Fibroblast of lung (primary cell): ENCODE measurements around the gene WWOX. TPM values are rescaled to one million over a fixed set of nuclear protein-coding genes. Genes with fewer than 3 reads are reported as not detected.

Experiments used
- DNase-seq, 2 donors: peaks; one replicate each; pipeline versions ENCODE4 v3.0.0 to v3.0.0-alpha.2; 2010; ENCODE audit warnings: low read depth in 2 of 2
- H2AFZ ChIP-seq: 2 replicates; pipeline ENCODE4 v1.5.1; 2012; ENCODE audit warnings: low read length, control low read depth, inconsistent platforms
- H3K27ac ChIP-seq: 2 replicates; pipeline ENCODE4 v1.5.1; 2011; ENCODE audit warnings: low read length, control low read depth; ENCODE audit not compliant: insufficient read depth
- H3K27me3 ChIP-seq: 2 replicates; pipeline ENCODE4 v1.5.1; 2011; ENCODE audit warnings: mild to moderate bottlenecking, low read length; ENCODE audit not compliant: control insufficient read depth, insufficient read depth
- H3K36me3 ChIP-seq: 2 replicates; pipeline ENCODE4 v1.5.1; 2011; ENCODE audit warnings: low read length; ENCODE audit not compliant: control insufficient read depth, insufficient read depth
- H3K4me1 ChIP-seq: 2 replicates; pipeline ENCODE4 v1.5.1; 2011; ENCODE audit warnings: low read length; ENCODE audit not compliant: control insufficient read depth, insufficient read depth; ENCODE audit errors: extremely low read depth
- H3K4me2 ChIP-seq: 2 replicates; pipeline ENCODE4 v1.5.1; 2011; ENCODE audit warnings: low read length, control low read depth; ENCODE audit not compliant: insufficient read depth; ENCODE audit errors: extremely low read depth
- H3K4me3 ChIP-seq, 4 experiments: fragments of 200-600 bp in 1 of 4; sonication (generic) in 1 of 4; replicated peaks in 1 of 4; 2 replicates each; pipeline ENCODE4 v1.5.1; 2011 to 2016; ENCODE audit warnings: low read length in 4 of 4, low read depth in 3 of 4, mild to moderate bottlenecking in 3 of 4, control low read depth in 2 of 4, inconsistent platforms in 1 of 4, mixed read lengths in 1 of 4; ENCODE audit not compliant: insufficient read depth in 1 of 4; ENCODE audit errors: control extremely low read depth in 1 of 4
- H3K79me2 ChIP-seq: 2 replicates; pipeline ENCODE4 v1.5.1; 2012; ENCODE audit warnings: mild to moderate bottlenecking, low read length, inconsistent platforms; ENCODE audit not compliant: control insufficient read depth, insufficient read depth
- H3K9ac ChIP-seq: 2 replicates; pipeline ENCODE4 v1.5.1; 2011; ENCODE audit warnings: mild to moderate bottlenecking, low read length, control low read depth; ENCODE audit not compliant: insufficient read depth
- H3K9me3 ChIP-seq: 2 replicates; pipeline ENCODE4 v1.5.1; 2012; ENCODE audit warnings: low read depth, low read length; ENCODE audit not compliant: control insufficient read depth, insufficient read depth
- H4K20me1 ChIP-seq: 2 replicates; pipeline ENCODE4 v1.5.1; 2011; ENCODE audit warnings: low read length; ENCODE audit not compliant: control insufficient read depth, insufficient read depth; ENCODE audit errors: extremely low read depth
- EZH2 ChIP-seq: IDR thresholded peaks from 2 replicates; pipeline ENCODE4 v1.5.1; 2012; ENCODE audit warnings: low read length, control low read depth, mild to moderate bottlenecking; ENCODE audit errors: missing control alignments
- polyA plus RNA-seq, 2 donors: library from polyadenylated mRNA; depleted of rRNA in 1 of 2; stranded (reverse) in 1 of 2; unstranded in 1 of 2; fragments of >200 nt; gene quantifications; 2 replicates each; pipeline ENCODE4 v1.2.1, GENCODE V29; 2011 to 2012; ENCODE audit warnings: missing spikeins in 1 of 2
- total RNA-seq: library from RNA; depleted of rRNA; stranded (reverse); fragments of >200 nt; gene quantifications from 2 replicates; pipeline ENCODE4 v1.2.1, GENCODE V29; 2014
- TF ChIP-seq, protein P1 (sequence below), 2 donors: IDR thresholded peaks in 1 of 2; conservative IDR thresholded peaks in 1 of 2; 1 replicate in 1 of 2; 2 replicates in 1 of 2; pipeline ENCODE4 v1.5.1; 2011 to 2012; ENCODE audit warnings: low read length in 2 of 2, control low read depth in 1 of 2, inconsistent platforms in 1 of 2, low read depth in 1 of 2, mild to moderate bottlenecking in 1 of 2

Gene WWOX
- total and polyA plus RNA-seq, 2 donors (not counting 1 experiment from before 2014, with no cell fraction given): 5.6 to 16.3 TPM

DNA sequence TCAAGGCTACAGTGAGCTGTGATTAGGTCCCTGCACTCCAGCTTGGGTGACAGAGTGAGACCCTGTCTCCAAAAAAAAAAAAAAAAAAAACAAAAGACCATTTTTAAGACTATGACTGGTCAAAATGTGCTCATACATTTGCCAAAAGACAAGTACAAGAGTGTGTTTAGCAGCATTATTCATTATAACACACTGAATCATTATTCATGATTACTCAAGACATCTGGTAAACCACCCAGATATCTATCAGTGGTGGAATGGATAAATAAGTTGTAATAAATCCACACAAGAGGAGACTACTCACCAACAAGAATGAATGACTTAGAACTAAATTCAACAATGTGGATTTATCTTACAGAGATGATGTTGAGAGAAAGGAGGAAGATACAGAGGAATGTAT, 784.8 kb downstream of the WWOX start:
- no peaks in the 10 kb centered on the region for H3K4me1 ChIP-seq
- DNase-seq: no peak
- TF ChIP-seq, protein P1, sequence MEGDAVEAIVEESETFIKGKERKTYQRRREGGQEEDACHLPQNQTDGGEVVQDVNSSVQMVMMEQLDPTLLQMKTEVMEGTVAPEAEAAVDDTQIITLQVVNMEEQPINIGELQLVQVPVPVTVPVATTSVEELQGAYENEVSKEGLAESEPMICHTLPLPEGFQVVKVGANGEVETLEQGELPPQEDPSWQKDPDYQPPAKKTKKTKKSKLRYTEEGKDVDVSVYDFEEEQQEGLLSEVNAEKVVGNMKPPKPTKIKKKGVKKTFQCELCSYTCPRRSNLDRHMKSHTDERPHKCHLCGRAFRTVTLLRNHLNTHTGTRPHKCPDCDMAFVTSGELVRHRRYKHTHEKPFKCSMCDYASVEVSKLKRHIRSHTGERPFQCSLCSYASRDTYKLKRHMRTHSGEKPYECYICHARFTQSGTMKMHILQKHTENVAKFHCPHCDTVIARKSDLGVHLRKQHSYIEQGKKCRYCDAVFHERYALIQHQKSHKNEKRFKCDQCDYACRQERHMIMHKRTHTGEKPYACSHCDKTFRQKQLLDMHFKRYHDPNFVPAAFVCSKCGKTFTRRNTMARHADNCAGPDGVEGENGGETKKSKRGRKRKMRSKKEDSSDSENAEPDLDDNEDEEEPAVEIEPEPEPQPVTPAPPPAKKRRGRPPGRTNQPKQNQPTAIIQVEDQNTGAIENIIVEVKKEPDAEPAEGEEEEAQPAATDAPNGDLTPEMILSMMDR (conservative IDR thresholded peaks at IDR 0.05 in 1 of 2, IDR thresholded peaks at IDR 0.05 in 1 of 2; ENCODE audit: low read depth in 1 of 2, low read length in 2 of 2): no peak
- no peak for TF ChIP-seq EZH2

DNA sequence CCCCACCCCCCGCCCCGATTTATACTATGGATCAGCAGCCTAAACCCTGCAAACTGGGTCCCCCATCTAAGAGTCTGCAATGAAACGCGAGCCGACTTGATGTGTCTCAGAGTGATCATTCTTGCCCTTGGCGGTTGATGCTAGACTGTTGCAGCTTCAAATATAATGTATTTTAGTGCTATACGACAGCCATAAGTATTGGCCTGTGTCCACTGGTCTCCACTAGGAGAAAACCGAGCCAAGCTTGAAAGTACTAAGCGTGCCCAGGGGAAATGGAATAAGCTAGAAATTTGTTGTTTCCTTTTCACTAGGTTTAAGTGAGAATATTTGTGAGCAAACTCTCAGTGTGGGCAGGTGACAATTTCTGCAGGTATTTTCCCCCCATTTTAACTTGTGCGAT, 789.9 kb downstream of the WWOX start:
- Histone ChIP-seq H4K20me1 (no peaks in the 10 kb centered on the region), H3K4me2 (no peak overlapping the region), H3K27ac (no peak overlapping the region), H3K4me1 (no peaks in the 10 kb centered on the region), H3K9me3 (no peaks in the 10 kb centered on the region), H3K9ac (no peak overlapping the region), H3K27me3 (no peaks in the 10 kb centered on the region), H2AFZ (no peak overlapping the region), H3K4me3 (no peak overlapping the region), H3K36me3 (no peaks in the 10 kb centered on the region), H3K79me2 (no peaks in the 10 kb centered on the region)
- TF ChIP-seq, protein P1 (conservative IDR thresholded peaks at IDR 0.05 in 1 of 2, IDR thresholded peaks at IDR 0.05 in 1 of 2; ENCODE audit: low read depth in 1 of 2, low read length in 2 of 2): no peak
- no peak for TF ChIP-seq EZH2
- DNase-seq: no peak

More for the DNA sequence above, 784.8 kb downstream of the WWOX start:
- no peak overlapping the region for H3K9ac ChIP-seq
- H3K4me2 ChIP-seq: no peak overlapping the region
- H3K27me3 ChIP-seq: no peaks in the 10 kb centered on the region
- H3K9me3 ChIP-seq: no peaks in the 10 kb centered on the region
- no peaks in the 10 kb centered on the region for H3K79me2 ChIP-seq
- no peaks in the 10 kb centered on the region for H3K36me3 ChIP-seq
- no peak overlapping the region for H3K27ac ChIP-seq
- no peaks in the 10 kb centered on the region for H4K20me1 ChIP-seq
- no peak overlapping the region for H3K4me3 ChIP-seq
- no peak overlapping the region for H2AFZ ChIP-seq

DNA sequence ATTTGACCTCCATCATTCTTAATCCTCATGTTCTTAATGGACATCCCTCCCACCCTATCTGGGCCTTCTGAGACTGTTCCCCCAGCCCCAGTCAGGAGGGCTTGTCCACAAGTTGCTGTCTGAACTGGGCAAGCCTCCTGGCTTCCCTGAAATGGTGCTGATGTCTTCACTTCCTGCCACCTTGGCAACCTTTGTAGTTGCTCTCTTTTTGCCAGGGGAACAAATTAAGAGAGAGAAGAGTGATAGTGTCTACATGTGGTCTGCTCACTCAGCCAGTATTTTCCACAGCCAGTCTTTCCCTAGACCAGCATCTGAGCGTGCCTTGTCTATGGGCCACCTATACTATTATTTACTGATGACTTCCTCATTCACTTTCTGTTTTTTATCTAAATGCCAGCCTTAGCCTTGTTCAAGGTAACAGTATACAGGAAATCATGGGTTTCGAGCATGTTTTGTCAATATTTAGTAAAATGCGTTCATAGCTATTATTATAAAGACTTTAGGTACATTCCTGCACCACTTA, 791.0 kb downstream of the WWOX start:
- no peaks in the 10 kb centered on the region for H3K36me3 ChIP-seq
- no peak overlapping the region for H3K27ac ChIP-seq
- no peaks in the 10 kb centered on the region for H4K20me1 ChIP-seq
- no peak overlapping the region for H3K4me3 ChIP-seq
- H3K4me1 ChIP-seq: no peaks in the 10 kb centered on the region
- no peak for TF ChIP-seq EZH2
- TF ChIP-seq, protein P1 (conservative IDR thresholded peaks at IDR 0.05 in 1 of 2, IDR thresholded peaks at IDR 0.05 in 1 of 2; ENCODE audit: low read depth in 1 of 2, low read length in 2 of 2): no peak
- no peak for DNase-seq
- no peaks in the 10 kb centered on the region for H3K9me3 ChIP-seq
- no peak overlapping the region for H3K4me2 ChIP-seq
- H2AFZ ChIP-seq: no peak overlapping the region
- H3K79me2 ChIP-seq: no peaks in the 10 kb centered on the region
- no peaks in the 10 kb centered on the region for H3K27me3 ChIP-seq
- no peak overlapping the region for H3K9ac ChIP-seq
